ENCODE data around the gene LMX1A. TPM values are rescaled to one million over a fixed set of nuclear protein-coding genes. Genes with fewer than 3 reads are reported as not detected.

LMX1A gene
- polyA plus RNA-seq, 1 donor from 2014 or later, result 0.47 TPM

DNA sequence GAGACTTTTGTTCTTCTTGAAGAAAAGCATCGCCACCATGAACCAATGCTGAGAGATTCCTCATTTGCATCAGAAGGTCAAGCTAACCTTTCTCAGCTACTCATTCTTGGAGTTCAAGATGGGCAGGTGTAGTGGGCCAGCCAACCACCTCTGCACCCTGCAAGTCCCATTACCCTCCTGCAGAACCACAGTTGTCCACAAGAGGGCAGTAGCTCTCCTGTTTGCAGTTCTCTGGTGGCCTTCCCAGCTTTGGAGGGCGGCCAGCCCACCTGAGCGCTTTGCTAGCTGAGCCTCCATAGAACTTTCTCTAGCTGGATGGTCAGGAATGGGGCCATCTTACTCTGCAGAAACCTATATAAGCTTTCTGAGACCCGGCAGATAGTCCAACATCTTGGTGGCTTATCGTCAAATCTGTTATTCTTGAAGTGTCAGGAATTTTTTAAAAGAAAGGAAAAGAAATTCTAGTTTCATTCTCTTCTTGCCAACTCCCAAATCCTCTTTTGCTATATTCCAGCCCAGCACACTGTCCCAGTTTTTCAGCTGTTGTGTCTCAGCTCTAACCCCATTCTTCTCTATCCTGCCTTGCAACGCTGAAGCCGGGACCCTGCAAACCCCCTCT lies 11.0 kb upstream of the LMX1A start:
- Histone ChIP-seq H3K27me3 (ENCODE audit: insufficient read depth, low read depth, low read length) (no peaks in the 10 kb centered on the region), H3K4me2 (ENCODE audit: low read length) (no peak overlapping the region), H3K9me3 (ENCODE audit: low read length) (no peaks in the 10 kb centered on the region), H3K9me2 (ENCODE audit: insufficient read depth, low read length) (no peaks in the 10 kb centered on the region), H3K79me2 (replicated peaks; ENCODE audit: insufficient read depth, low read length) (no peaks in the 10 kb centered on the region), H3K9ac (ENCODE audit: low read length) (no peak overlapping the region), H4K20me1 (ENCODE audit: insufficient read depth) (no peaks in the 10 kb centered on the region), H3K36me3 (ENCODE audit: insufficient read depth, low read length) (no peaks in the 10 kb centered on the region), H3K27ac (ENCODE audit: low read length) (no peak overlapping the region), H3K4me3 (ENCODE audit: low read length) (no peak overlapping the region), H3F3A (ENCODE audit: insufficient read depth, low read length, poor library complexity, severe bottlenecking) (no peaks in the 10 kb centered on the region), H2AFZ (ENCODE audit: low read depth, low read length) (no peak overlapping the region)
- no peak for TF ChIP-seq TAF1 (IDR thresholded peaks at IDR 0.05; ENCODE audit: low read depth)
- TF ChIP-seq MXI1 (conservative IDR thresholded peaks at IDR 0.05; ENCODE audit: poor library complexity, severe bottlenecking), result no peak
- TF ChIP-seq POLR2AphosphoS5 (IDR thresholded peaks at IDR 0.05), result no peak
- TF ChIP-seq, protein P1, sequence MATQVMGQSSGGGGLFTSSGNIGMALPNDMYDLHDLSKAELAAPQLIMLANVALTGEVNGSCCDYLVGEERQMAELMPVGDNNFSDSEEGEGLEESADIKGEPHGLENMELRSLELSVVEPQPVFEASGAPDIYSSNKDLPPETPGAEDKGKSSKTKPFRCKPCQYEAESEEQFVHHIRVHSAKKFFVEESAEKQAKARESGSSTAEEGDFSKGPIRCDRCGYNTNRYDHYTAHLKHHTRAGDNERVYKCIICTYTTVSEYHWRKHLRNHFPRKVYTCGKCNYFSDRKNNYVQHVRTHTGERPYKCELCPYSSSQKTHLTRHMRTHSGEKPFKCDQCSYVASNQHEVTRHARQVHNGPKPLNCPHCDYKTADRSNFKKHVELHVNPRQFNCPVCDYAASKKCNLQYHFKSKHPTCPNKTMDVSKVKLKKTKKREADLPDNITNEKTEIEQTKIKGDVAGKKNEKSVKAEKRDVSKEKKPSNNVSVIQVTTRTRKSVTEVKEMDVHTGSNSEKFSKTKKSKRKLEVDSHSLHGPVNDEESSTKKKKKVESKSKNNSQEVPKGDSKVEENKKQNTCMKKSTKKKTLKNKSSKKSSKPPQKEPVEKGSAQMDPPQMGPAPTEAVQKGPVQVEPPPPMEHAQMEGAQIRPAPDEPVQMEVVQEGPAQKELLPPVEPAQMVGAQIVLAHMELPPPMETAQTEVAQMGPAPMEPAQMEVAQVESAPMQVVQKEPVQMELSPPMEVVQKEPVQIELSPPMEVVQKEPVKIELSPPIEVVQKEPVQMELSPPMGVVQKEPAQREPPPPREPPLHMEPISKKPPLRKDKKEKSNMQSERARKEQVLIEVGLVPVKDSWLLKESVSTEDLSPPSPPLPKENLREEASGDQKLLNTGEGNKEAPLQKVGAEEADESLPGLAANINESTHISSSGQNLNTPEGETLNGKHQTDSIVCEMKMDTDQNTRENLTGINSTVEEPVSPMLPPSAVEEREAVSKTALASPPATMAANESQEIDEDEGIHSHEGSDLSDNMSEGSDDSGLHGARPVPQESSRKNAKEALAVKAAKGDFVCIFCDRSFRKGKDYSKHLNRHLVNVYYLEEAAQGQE (IDR thresholded peaks at IDR 0.05; ENCODE audit: borderline replicate concordance), result no peak
- TF ChIP-seq EP300 (conservative IDR thresholded peaks at IDR 0.05; ENCODE audit: poor library complexity, severe bottlenecking), result no peak
- TF ChIP-seq SMC3 (conservative IDR thresholded peaks at IDR 0.05; ENCODE audit: poor library complexity), result peak; percentile 53
- TF ChIP-seq, protein P2, sequence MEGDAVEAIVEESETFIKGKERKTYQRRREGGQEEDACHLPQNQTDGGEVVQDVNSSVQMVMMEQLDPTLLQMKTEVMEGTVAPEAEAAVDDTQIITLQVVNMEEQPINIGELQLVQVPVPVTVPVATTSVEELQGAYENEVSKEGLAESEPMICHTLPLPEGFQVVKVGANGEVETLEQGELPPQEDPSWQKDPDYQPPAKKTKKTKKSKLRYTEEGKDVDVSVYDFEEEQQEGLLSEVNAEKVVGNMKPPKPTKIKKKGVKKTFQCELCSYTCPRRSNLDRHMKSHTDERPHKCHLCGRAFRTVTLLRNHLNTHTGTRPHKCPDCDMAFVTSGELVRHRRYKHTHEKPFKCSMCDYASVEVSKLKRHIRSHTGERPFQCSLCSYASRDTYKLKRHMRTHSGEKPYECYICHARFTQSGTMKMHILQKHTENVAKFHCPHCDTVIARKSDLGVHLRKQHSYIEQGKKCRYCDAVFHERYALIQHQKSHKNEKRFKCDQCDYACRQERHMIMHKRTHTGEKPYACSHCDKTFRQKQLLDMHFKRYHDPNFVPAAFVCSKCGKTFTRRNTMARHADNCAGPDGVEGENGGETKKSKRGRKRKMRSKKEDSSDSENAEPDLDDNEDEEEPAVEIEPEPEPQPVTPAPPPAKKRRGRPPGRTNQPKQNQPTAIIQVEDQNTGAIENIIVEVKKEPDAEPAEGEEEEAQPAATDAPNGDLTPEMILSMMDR (IDR thresholded peaks at IDR 0.05; ENCODE audit: poor library complexity, severe bottlenecking), result peak; percentile 60
- TF ChIP-seq RAD21 (conservative IDR thresholded peaks at IDR 0.05), result peak; percentile 25
- no peak for TF ChIP-seq EZH2 (IDR thresholded peaks at IDR 0.05; ENCODE audit: borderline replicate concordance, insufficient read depth, low read length, poor library complexity, severe bottlenecking)

DNA sequence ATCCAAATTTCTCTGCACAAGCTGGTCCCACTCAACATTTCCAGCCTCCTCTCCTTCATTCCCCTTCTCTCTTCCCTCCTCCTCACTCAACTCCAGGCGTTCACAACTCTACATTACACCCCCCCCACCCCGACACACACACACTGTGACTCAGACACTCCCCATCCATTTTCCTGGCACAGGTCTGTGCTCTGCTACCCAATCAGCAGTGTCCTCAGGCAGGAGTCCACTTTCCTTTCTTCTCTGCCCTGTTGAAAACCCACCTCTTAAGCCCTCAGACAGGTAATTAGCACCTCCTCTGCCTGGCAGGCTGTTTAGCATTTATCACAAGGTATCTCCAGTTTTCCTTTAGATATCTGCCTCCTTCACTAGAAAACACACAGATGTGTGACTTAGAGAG lies 8.8 kb upstream of the LMX1A start:
- no peaks in the 10 kb centered on the region for H3K9me2 ChIP-seq (ENCODE audit: insufficient read depth, low read length)
- no peaks in the 10 kb centered on the region for H3F3A ChIP-seq (ENCODE audit: insufficient read depth, low read length, poor library complexity, severe bottlenecking)
- no peak overlapping the region for H3K4me3 ChIP-seq (ENCODE audit: low read length)
- no peak overlapping the region for H3K9ac ChIP-seq (ENCODE audit: low read length)
- no peak for TF ChIP-seq RAD21 (conservative IDR thresholded peaks at IDR 0.05)
- TF ChIP-seq, protein P1 (IDR thresholded peaks at IDR 0.05; ENCODE audit: borderline replicate concordance), result no peak
- TF ChIP-seq POLR2AphosphoS5 (IDR thresholded peaks at IDR 0.05), result no peak
- TF ChIP-seq MXI1 (conservative IDR thresholded peaks at IDR 0.05; ENCODE audit: poor library complexity, severe bottlenecking), result no peak
- TF ChIP-seq TAF1 (IDR thresholded peaks at IDR 0.05; ENCODE audit: low read depth), result no peak
- TF ChIP-seq SMC3 (conservative IDR thresholded peaks at IDR 0.05; ENCODE audit: poor library complexity), result no peak
- TF ChIP-seq EZH2 (IDR thresholded peaks at IDR 0.05; ENCODE audit: borderline replicate concordance, insufficient read depth, low read length, poor library complexity, severe bottlenecking), result no peak
- TF ChIP-seq EP300 (conservative IDR thresholded peaks at IDR 0.05; ENCODE audit: poor library complexity, severe bottlenecking), result no peak
- TF ChIP-seq, protein P2 (IDR thresholded peaks at IDR 0.05; ENCODE audit: poor library complexity, severe bottlenecking), result no peak
- peaks cover 3% of the 10 kb centered on the region for H3K27me3 ChIP-seq (ENCODE audit: insufficient read depth, low read depth, low read length)
- H3K4me2 ChIP-seq (ENCODE audit: low read length), result no peak overlapping the region
- H3K9me3 ChIP-seq (ENCODE audit: low read length), result no peaks in the 10 kb centered on the region
- H3K36me3 ChIP-seq (ENCODE audit: insufficient read depth, low read length), result no peaks in the 10 kb centered on the region
- H3K79me2 ChIP-seq (replicated peaks; ENCODE audit: insufficient read depth, low read length), result no peaks in the 10 kb centered on the region
- no peak overlapping the region for H3K27ac ChIP-seq (ENCODE audit: low read length)
- H2AFZ ChIP-seq (ENCODE audit: low read depth, low read length), result no peak overlapping the region
- no peaks in the 10 kb centered on the region for H4K20me1 ChIP-seq (ENCODE audit: insufficient read depth)

Data from neural cell (in vitro differentiated cells).